Hippocampal formation (tissue), 2 donors: ENCODE data around the gene RALGPS1.

ENCODE experiments used
- DNase-seq, 2 donors: peaks; one replicate each; lab custom pipeline; 2025; lab: John Stamatoyannopoulos, UW

RALGPS1 gene

DNA sequence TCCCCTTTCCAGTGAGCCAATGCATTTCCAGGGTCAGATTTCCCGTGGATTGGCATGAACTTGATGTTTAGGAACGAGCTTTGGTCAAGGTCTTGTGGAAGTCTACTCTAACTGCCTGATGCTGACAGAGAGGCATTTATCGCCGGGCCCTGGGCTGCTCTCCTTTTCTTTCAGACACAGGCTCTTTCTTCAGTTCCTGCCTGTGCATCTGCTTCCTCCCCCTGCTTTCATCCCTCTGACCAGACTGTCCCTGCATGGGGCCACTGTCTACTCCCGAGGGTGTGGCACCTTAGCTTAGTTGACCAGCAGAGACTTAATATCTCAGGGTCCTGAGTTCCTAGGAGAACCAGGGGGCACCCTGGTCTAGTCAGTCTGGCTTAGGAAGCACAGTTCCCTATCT, 41.2 kb downstream of the RALGPS1 start:
- DNase-seq, result no peak

DNA sequence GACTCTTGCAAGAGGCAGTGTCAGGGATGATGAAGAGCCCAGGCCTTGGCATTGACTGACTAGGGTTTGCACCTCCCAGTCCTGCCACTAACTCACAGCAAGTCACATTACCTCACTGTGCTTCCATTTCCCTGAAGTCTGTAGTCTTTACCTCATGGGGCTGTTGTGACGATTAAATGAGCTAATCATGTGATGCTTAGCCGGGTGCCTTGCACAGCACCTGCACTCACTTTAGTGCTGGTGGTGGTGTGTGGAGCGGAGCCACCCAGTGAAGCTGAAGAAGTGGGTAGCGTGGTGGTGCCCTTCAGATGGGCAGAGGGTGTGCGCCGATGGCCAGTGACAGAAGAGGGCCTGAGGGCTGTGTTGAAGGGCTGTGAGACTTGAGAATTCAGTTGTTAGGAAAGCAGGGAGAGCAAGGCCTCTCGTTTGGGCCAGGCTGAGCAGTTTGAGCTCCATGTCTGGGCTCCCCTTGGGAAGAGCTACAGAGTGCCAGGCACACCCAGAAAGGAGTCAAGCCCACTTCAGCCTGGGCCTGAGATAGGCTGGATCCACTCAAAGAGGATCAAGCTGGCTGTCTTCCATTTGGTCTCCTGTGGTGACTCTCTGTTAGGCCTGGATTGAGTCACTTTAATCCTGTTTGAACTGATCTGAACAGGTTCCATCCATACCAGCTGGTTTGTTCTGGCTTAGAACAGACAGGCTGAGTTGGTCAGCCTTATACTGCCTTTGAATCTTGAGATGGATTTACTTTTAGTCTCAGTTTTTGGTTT, 42.5 kb downstream of the RALGPS1 start:
- no peak for DNase-seq

- no peak for DNase-seq
These were observed 43.1 kb downstream of the RALGPS1 start for GRCh38 chr9:126957687-126958053.

DNA sequence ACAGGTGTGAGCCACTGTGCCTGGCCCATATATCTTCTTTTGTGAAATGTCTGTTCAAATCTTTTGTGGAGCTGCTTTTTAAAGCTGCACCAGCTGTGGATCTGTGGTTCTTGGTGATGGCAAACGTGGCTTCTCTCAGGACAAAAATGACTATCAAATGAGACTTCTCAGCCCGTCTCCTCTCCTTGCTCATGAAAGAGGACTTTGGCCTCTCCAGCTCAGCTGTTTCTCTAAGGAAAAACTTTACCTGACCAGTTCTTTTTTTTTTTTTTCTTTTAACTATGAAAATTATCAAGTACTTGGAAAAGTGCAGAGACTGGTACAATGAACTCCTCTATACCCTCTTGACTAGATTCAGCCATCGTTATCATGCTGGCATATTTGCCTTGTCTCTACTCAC, 44.8 kb downstream of the RALGPS1 start:
- DNase-seq, result no peak

DNA sequence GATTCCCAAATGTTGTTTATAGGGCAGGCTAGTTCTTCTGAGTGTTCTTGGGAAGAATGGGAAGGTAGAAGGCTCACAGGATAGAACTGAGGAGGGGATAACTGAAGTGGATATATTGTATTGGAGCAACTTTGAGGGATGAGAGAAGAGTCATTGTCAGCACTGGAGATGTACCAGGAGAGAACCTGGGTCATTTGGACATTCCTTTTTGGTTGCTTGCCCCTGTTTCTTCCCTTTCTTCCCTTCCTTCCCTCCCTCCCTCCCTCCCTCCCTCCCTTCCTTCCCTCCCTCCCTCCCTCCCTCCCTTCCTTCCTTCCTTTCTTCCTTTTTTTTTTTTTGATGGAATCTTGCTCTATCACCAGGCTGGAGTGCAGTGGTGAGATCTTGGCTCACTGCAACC, 45.3 kb downstream of the RALGPS1 start:
- no peak for DNase-seq

DNA sequence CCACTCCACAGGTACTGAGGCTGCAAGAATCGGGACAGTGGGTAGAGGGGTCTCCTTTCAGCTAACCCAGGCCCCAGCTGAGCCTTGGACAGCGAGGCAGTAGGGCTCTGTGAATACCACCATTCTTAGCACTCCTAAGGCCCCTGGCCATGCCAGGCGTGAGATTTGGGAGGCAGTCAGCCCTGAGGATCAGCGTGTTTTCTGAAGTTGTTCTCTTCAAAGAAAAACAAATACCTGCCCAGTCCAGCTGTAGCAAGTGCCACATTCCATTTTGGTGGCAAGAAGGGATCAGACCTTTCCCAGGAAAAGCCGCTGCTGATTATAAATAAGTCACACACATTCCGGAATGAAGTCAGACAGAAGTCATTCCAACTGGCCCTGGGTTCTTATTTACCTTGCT, 47.8 kb downstream of the RALGPS1 start:
- DNase-seq, result no peak

DNA sequence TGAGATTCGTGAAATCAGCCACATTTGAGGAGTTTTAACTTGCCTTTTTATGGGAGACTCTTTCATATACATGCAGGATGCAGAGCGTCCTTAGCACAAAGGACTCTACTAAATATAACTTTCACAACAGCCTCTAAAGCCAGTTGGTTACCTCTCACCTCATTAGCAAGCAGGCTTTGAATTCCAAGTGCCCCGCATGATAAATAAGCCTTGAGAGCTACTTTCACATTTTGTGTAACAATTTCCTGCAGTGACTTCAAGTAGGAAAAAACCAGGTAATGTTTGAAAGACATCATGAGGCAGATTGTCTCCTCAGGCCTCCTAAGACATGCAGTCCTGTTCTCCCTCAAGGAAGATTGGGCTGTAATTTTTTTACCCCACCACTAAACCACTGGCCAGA, 50.5 kb downstream of the RALGPS1 start:
- no peak for DNase-seq

GRCh38 chr9:126965541-126966428, 51.2 kb downstream of the RALGPS1 start:
- DNase-seq, result peak; percentile 53 to 57

DNA sequence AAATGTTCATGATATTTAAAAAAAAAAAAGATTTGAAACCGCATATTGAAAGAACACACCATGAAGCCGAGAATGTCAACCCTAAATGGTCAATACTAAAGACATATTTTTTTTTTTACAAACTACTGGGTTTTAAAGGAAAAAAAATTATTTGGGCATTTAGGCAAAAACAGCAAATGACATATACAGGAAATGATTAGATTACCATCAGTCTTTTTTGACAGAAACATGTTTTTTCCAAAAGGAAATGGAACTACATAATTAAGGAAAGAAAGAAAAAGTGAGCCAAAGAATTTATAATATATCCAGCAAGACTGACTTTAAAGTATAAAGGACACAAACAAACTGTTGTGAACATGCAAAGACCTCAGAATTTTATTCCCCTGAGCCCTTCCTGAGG, 56.7 kb downstream of the RALGPS1 start:
- DNase-seq, result no peak

DNA sequence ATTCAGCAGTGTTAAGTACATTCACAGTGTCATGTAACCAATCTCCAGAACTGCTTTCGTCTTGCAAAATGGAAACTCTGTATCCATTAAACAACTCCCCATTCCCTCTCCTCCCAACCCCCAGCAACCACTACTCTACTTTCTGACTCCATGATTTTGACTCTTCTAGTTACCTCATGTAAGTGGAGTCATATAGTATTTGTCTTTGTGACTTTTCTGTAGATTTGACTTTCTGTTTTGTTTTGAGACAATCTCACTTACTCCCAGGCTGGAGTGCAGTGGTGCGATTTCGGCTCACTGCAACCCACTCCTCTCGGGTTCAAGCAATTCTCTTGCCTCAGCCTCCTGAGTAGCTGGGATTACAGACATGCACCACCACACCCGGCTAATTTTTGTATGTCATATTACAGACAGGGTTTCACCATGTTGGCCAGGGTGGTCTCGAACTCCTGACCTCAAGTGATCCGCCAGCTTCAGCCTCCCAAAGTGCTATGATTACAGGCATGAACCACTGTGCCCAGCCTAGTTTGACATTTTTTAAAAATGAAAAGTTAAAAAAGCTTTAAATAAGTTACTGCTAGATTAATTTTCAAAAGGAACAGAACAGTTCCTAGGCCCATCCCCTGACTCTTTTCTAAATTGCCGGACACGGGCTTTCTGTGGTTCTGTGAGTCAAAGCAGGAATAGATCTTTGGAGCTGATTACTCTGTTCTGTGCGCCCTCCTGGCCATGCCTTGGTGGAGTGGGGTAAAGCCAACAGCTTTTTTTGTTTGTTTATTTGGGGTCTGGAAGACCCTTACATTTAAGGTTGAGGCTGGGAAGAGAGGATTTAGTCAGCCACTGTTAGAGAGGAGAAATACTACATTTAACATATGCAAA, 59.3 kb downstream of the RALGPS1 start:
- no peak for DNase-seq

DNA sequence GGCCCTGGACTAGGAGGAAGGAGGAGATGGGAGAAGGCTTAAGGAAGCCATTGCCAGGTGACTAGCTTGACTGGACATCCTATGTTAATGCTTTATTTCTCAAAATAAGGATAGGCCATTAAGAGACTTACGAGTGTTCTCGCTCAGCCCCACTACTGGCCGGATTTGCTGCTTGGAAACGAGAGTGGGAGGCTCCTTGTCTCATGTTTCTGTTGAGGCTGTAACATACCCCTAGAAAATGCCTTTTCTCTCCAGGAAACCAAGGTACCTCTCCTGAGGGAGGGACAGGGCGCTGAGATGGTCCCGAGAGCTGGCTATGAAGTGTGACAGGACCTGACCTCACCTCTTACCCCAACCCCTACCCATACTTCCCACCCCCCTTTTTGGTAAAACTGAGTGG, 60.0 kb downstream of the RALGPS1 start:
- no peak for DNase-seq

DNA sequence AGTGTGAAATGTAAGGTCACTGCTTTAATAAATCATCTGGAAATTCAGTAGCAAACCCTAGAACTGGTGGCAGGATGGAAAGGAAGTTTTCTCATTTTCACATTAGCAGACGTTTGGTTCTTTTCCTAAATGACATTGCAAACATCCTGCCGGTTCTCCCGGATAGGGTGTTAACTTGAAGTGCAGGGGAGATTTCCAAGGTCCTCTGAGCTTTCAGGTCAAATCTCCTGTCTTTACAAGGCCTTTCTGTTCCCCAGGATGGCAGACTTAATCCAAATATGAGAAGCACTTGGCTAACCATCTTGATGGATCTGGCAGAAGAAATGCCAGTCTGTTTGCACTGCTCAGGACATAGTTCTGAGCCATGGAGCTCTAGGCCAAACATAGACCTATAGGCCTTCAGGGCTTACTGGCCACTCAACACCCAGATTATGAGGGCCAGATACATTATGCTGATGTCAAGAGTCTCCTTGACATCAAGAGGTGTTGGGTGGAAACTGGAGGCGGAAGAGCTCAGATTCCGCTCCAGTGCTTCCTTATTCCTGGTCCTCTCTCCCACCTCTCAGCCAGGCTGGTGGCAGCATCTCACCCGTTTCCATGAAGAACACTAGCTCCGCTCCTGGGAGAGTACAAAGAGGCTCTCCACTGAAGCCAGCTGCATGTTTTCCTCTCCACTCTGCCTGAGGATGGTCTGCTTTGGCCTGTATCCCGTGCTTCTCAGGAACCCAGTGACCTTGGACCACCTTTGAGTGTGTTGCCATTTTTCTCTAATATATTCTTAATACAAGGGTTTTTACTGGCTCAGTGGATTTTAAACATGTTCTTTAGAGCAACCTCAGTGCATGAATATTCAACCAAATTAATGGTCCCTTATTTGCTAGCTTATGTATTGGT, 61.0 kb downstream of the RALGPS1 start:
- no peak for DNase-seq

DNA sequence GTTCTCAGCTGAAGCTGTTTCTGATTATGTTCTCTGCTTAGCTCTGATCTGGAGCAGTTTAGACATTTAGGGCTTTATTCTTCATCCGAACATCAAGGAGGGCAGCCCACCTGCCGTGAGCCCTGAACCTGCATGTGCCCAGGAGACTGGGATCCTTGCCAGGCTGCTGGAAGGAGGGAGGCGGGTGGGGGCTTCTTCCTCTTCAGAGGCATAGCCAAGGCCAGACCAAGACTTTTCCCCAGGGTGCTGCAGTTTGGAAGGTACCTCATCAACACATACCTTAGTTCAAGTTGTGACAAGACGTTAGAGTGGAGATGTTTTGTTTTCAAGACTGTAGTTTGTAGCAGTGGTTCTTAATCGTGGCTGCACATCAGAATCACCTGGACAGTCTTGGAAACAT, 64.9 kb downstream of the RALGPS1 start:
- no peak for DNase-seq

DNA sequence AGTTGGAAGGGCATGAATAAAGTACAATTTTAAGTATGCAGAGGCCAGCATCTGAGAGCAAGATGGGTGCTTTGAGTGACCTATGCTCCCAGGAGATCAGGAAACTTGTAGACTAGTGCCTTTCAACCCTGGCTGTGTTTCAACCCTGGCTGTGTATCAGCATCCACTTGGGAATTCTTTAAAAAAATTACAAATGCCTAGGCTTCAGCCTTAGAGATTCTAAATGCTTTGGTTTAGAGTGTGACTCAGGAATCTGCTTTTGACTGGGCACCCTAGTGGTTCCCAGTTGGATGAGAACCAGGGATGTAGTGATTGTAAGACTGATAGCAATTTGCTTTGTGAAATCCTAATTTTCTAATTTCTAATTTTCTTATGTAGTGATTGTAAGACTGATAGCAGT, 65.6 kb downstream of the RALGPS1 start:
- no peak for DNase-seq

GRCh38 chr9:126981218-126981617, 66.6 kb downstream of the RALGPS1 start:
- no peak for DNase-seq

- DNase-seq, result no peak
These were observed 67.8 kb downstream of the RALGPS1 start for GRCh38 chr9:126982215-126983002.

DNA sequence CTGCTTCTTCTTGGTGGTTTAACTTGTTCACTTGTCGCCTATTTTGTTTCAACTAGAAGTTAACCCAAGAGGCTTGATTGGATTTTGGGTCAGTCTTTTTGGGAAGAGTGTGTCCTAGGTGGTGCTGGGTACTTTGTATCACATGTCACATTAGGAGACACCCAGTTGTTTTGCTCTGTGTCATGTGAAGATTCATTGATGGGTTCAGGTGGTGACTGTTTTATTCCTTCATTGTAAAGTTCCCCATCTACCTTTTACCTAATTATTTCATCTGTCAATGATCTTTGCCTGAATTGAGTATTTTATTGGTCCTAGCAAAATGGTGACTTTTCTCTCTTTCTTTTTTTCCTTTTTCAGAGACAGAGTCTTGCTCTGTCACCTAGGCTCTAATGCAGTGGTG, 69.2 kb downstream of the RALGPS1 start:
- no peak for DNase-seq

DNA sequence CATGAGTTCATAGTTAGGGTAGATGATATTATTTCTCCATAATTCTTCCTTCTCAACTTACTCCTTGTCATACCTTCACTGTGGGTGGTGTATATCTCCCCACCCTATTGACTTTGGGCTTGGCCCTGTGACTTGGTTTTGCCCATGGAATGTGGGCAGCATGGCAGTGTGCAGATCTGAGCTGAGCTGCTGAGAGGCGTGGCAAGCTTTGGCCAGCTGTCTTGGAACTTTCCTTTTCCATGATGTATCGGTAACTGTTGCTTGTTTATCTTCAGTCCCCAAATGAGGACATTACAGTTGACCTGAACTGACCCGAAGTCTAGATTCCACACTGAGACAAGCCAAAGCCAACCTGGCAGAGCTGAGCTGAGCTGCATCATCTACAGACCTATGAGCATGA, 70.4 kb downstream of the RALGPS1 start:
- no peak for DNase-seq

- no peak for DNase-seq
These were observed 71.4 kb downstream of the RALGPS1 start for GRCh38 chr9:126985870-126986498.

DNA sequence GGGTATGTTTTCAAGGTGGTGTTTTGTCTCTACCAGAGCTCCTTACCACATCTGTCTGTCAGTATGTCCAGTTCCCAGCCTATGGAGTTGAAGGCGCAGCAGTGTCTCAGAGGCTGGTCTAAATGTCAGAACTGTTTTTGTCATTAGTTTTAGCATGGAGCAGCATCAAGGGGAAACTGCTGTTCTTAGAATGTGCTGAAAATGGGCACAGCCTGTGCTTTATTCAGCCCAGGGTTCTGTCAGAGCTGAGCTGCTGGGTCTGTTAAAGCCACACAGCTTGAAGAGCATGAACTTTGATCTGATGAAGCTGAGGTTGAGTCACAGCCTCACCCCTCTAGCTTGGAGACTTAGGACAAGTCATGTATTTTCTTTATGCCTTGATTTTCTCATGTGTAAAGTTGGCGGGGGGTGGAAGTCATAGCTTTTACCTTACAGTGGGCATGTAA, 71.9 kb downstream of the RALGPS1 start:
- no peak for DNase-seq
